K562 (cell line): ENCODE results near the gene TTLL9. TPM values are rescaled to one million over a fixed set of nuclear protein-coding genes. Genes with fewer than 3 reads are reported as not detected.

Source experiments
- ATF1 ChIP-seq, 2 experiments: fragments of 450-650 bp in 1 of 2; IDR thresholded peaks; 2 replicates each; pipeline ENCODE4 v1.6.1; 2016; ENCODE audit warnings: missing compliant biosample characterization in 1 of 2, missing genetic modification characterization in 1 of 2
- COPS2 ChIP-seq: fragments of 450-650 bp; conservative IDR thresholded peaks from 2 replicates; pipeline ENCODE4 v1.6.1; 2016; ENCODE audit warnings: mild to moderate bottlenecking, moderate library complexity
- ZNF407 ChIP-seq: fragments of 450-650 bp; IDR thresholded peaks from 2 replicates; pipeline ENCODE4 v1.6.1; 2016; ENCODE audit warnings: low read depth
- polyA plus RNA-seq, 8 experiments: library from polyadenylated mRNA; depleted of rRNA in 4 of 8; stranded (reverse) in 5 of 8; unstranded in 3 of 8; fragments of >200 nt; fragmentation: Nextera tagmentation in 2 of 8; fragmentation: Illumina TruSeq in 1 of 8; extraction: Ambion mirVana in 2 of 8; extraction: Trizol in 1 of 8; gene quantifications; 2 replicates each; pipeline versions ENCODE4 v1.2.1 to v1.2.3, GENCODE V29; 2011 to 2014; ENCODE audit warnings: inconsistent platforms in 1 of 8, missing spikeins in 1 of 8
- total RNA-seq, 7 experiments: library from RNA; depleted of rRNA in 6 of 7; stranded (reverse); fragments of >200 nt in 6 of 7; fragmentation: Illumina TruSeq in 2 of 7; extraction: Trizol in 2 of 7; gene quantifications; 2 replicates each; pipeline versions ENCODE4 v1.2.1 to v1.2.3, GENCODE V29; 2011 to 2021; ENCODE audit warnings: low replicate concordance in 1 of 7

Gene TTLL9
- total and polyA plus RNA-seq, 9 of the 15 experiments (the other 6 are each of a cell fraction or from before 2014, with no cell fraction given) = 0.06 to 0.07 TPM; not detected in 7

- TF ChIP-seq ZNF407 = no peak
- TF ChIP-seq ATF1 (CRISPR knock-in tag; IDR thresholded peaks at IDR 0.05) = no peak
- TF ChIP-seq ATF1 (tag; IDR thresholded peaks at IDR 0.05) = no peak
- no peak for TF ChIP-seq COPS2
These were observed 9.4 kb upstream of the TTLL9 start (continued) for GRCh38 chr20:31861135-31861384.
